Kidney (tissue), 14 donors: Measurements from ENCODE around the gene DHRS2. TPM values are rescaled to one million over a fixed set of nuclear protein-coding genes. Genes with fewer than 3 reads are reported as not detected.

ENCODE experiments used
- DNase-seq, 5 donors: peaks; one replicate each; pipeline ENCODE4 v3.0.0-alpha.2; 2013 to 2020
- FAIRE-seq: peaks from 2 replicates; lab custom pipeline; 2012; peaks lifted over from hg19 to GRCh38; lab: Jason Lieb, UNC
- H3K27ac ChIP-seq, 2 donors: one replicate each; pipeline ENCODE4 v1.7.0; 2013; ENCODE audit warnings: low read depth in 2 of 2, low read length in 2 of 2, inconsistent platforms in 1 of 2
- H3K27me3 ChIP-seq: one replicate; pipeline ENCODE4 v1.7.1; 2013; ENCODE audit warnings: low read length, inconsistent platforms; ENCODE audit not compliant: control insufficient read depth, insufficient read depth
- H3K36me3 ChIP-seq, 3 donors: one replicate each; pipeline versions ENCODE4 v1.7.0 to v1.7.1; 2013; ENCODE audit warnings: low read length in 3 of 3, control low read depth in 1 of 3, inconsistent platforms in 1 of 3; ENCODE audit not compliant: insufficient read depth in 3 of 3, control insufficient read depth in 2 of 3
- H3K4me1 ChIP-seq, 3 donors: one replicate each; pipeline versions ENCODE4 v1.7.0 to v1.7.1; 2013; ENCODE audit warnings: low read length in 3 of 3, inconsistent platforms in 1 of 3, low read depth in 1 of 3; ENCODE audit not compliant: control insufficient read depth in 2 of 3, insufficient read depth in 2 of 3
- H3K4me3 ChIP-seq, 3 donors: one replicate each; pipeline versions ENCODE4 v1.7.0 to v1.8.1; 2013; ENCODE audit warnings: low read length in 3 of 3, control low read depth in 1 of 3, inconsistent platforms in 1 of 3
- H3K9ac ChIP-seq, 3 donors: one replicate each; pipeline versions ENCODE4 v1.7.0 to v1.7.1; 2013; ENCODE audit warnings: low read length in 3 of 3, control low read depth in 1 of 3, inconsistent platforms in 1 of 3
- H3K9me3 ChIP-seq, 3 donors: one replicate each; pipeline versions ENCODE4 v1.7.0 to v1.7.1; 2013; ENCODE audit warnings: low read length in 3 of 3, control low read depth in 1 of 3, inconsistent platforms in 1 of 3; ENCODE audit not compliant: control insufficient read depth in 2 of 3, insufficient read depth in 1 of 3
- CTCF ChIP-seq: IDR thresholded peaks from 3 replicates; pipeline ENCODE4 v1.5.1; 2012; ENCODE audit warnings: mild to moderate bottlenecking, moderate library complexity, borderline replicate concordance; ENCODE audit not compliant: insufficient read depth; ENCODE audit errors: extremely low read depth
- intact Hi-C: fragments of 100-400 bp; cut with DNase I; formaldehyde crosslinking; loops from one replicate; pipeline ENCODE4 v1.11.1; 2022
- polyA plus RNA-seq: library from polyadenylated mRNA; stranded (reverse); fragments of 350-450 nt; fragmentation: Illumina TruSeq; extraction: RNeasy Lipid Tissue Mini Kit (QIAGEN cat#74804); gene quantifications from one replicate; pipeline ENCODE4 v1.2.3, GENCODE V29; 2014; ENCODE audit warnings: low read depth, low replicate concordance; ENCODE audit not compliant: insufficient read depth
- total RNA-seq: library from RNA; stranded (reverse); fragmentation: NEBNext Ultra II Directional; extraction: Animal tissue kit (Norgen Biotek cat#: 25700); gene quantifications from one replicate; pipeline ENCODE4 v1.2.1, GENCODE V29; 2021
- donor health status: control.
- donor health status: control.
- donor health status: control.
- donor health status: control.
- donor health status: control.
- donor health status: DM: yes; HTN: yes; CAD: no.
- donor health status: Normal renal cell carcinoma (clear cell type).

DHRS2 gene
- total and polyA plus RNA-seq, 2 donors from 2014 or later = 0.31 to 2.4 TPM

GRCh38 chr14:23643533-23644194 lies 7.5 kb downstream of the DHRS2 start:
- Histone ChIP-seq H3K4me1 (peaks cover 0 to 5% (median 2%) of the 10 kb centered on the region in 3 donors), H3K9me3 (no peaks in the 10 kb centered on the region), H3K4me3 (no peak overlapping the region), H3K27ac (no peak overlapping the region), H3K27me3 (no peaks in the 10 kb centered on the region), H3K9ac (no peak overlapping the region), H3K36me3 (no peaks in the 10 kb centered on the region)
- TF ChIP-seq CTCF = no peak
- DNase-seq (peak in 1 of 5 donors; percentile 13), FAIRE-seq (no peak)
- intact Hi-C loops = no loop called here

GRCh38 chr14:23644195-23644918 lies 8.2 kb downstream of the DHRS2 start:
- H3K4me1 ChIP-seq = peaks cover 0 to 5% (median 2%) of the 10 kb centered on the region in 3 donors
- H3K27ac ChIP-seq = no peak overlapping the region
- intact Hi-C loops = no loop called here
- FAIRE-seq = no peak
- no peak overlapping the region for H3K4me3 ChIP-seq
- no peak for DNase-seq
- H3K9ac ChIP-seq = no peak overlapping the region
- no peaks in the 10 kb centered on the region for H3K27me3 ChIP-seq
- no peaks in the 10 kb centered on the region for H3K9me3 ChIP-seq
- no peaks in the 10 kb centered on the region for H3K36me3 ChIP-seq
- TF ChIP-seq CTCF = no peak

GRCh38 chr14:23644919-23645336 lies 8.8 kb downstream of the DHRS2 start:
- Histone ChIP-seq H3K27ac (no peak overlapping the region), H3K9me3 (no peaks in the 10 kb centered on the region), H3K4me3 (no peak overlapping the region), H3K4me1 (peaks cover 0 to 5% (median 2%) of the 10 kb centered on the region in 3 donors), H3K36me3 (no peaks in the 10 kb centered on the region), H3K9ac (no peak overlapping the region), H3K27me3 (no peaks in the 10 kb centered on the region)
- TF ChIP-seq CTCF = no peak
- FAIRE-seq (no peak), DNase-seq (no peak)
- intact Hi-C loops = no loop called here
